ENCODE measurements around the gene GSG1L. TPM values are rescaled to one million over a fixed set of nuclear protein-coding genes. Genes with fewer than 3 reads are reported as not detected.

Gene GSG1L
- total RNA-seq, 5 donors from 2014 or later (not counting 1 experiment from before 2014, with no cell fraction given), result not detected

DNA sequence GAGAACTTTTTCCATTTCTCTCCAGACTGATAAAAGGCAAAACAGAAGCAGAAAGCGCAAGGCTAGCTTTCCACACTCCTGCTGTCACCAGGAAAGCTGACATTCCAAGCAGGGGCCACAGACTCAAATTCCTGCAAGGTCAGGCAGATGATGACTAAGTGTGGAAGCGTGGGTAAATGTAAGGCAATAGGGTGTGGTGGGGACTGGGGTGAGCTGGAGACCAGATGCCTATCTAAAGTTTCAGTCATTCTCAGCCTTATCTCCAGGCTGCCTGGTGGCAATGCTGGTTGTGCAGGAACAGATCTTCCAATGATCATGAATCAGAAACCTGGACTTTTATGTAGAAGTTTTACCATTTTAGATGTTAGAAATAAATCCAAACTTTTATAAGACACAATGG lies 224.1 kb downstream of the GSG1L start:
- Mint-ChIP-seq H3K27me3 (peaks cover 32 to 37% of the 10 kb centered on the region in 2 donors), H3K27ac (no peak overlapping the region), H3K4me1 (no peaks in the 10 kb centered on the region), H3K4me3 (no peak overlapping the region), H3K9me3 (peaks cover 5 to 12% (median 8%) of the 10 kb centered on the region in 3 donors), H3K36me3 (no peaks in the 10 kb centered on the region)
- 83% methylated on average over 2 of the region's 2 CpGs for WGBS (ENCODE audit: insufficient coverage)
- peaks cover 2 to 41% of the 10 kb centered on the region in 2 experiments for H3K27me3 ChIP-seq (replicated peaks in 1 of 2; ENCODE audit: control insufficient read depth in 2 of 2, extremely low read depth in 1 of 2, insufficient read depth in 2 of 2, low read length in 1 of 2)
- H3K36me3 ChIP-seq (ENCODE audit: control insufficient read depth in 2 of 2, extremely low read depth in 1 of 2, insufficient read depth in 1 of 2, low read length in 1 of 2), result no peaks in the 10 kb centered on the region
- ATAC-seq (replicated peaks in 1 of 4) (no peak), DNase-seq (no peak)
- H3K27ac ChIP-seq (ENCODE audit: low read length), result no peak overlapping the region
- H3K9me3 ChIP-seq, result no peaks in the 10 kb centered on the region
- CTCF ChIA-PET, result no interaction called here
- H3K4me1 ChIP-seq (ENCODE audit: control insufficient read depth in 1 of 2, extremely low read depth in 1 of 2, insufficient read depth in 2 of 2, low read length in 2 of 2), result no peaks in the 10 kb centered on the region
- POLR2A ChIA-PET, result no interaction called here
- no peak overlapping the region for H3K4me3 ChIP-seq (ENCODE audit: control insufficient read depth in 1 of 2, extremely low read depth in 1 of 2, low read length in 1 of 2)

DNA sequence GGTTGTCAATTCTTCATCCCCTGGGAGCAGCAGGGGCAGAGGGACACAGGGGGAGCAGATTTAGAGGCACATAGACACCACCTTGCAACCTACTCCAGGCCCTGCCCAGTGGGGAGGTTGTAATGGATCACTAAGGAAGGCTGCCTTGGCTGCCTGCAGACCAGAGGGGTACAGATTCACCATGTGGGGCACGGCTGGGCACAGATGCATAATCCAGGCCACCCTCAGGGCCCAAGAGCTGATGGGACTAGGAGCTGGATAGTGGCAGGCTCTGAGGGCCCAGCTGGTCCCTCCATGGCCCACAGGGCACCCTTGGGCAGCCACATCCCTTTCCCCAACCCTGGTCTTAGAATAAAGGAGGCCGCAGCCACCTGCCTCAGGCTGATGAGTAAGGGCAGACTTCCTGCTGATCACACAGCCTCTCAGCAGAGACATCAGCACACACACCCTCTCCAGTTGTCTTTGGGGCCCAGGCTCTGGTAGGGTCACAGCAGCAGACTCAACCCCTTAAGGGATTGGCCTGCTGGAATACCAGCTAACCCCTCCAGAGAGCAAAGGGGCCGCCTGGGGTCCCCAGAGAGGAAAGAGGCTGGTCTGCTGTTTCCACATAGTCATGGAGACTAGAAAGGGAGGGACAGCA lies 224.9 kb downstream of the GSG1L start:
- Mint-ChIP-seq H3K4me3 (no peak overlapping the region), H3K9me3 (peaks cover 5 to 12% (median 8%) of the 10 kb centered on the region in 3 donors), H3K36me3 (no peaks in the 10 kb centered on the region), H3K27ac (no peak overlapping the region), H3K27me3 (peaks cover 32 to 37% of the 10 kb centered on the region in 2 donors), H3K4me1 (no peaks in the 10 kb centered on the region)
- WGBS (ENCODE audit: insufficient coverage), result 100% methylated on average over 1 of the region's 3 CpGs
- Histone ChIP-seq H3K27me3 (replicated peaks in 1 of 2; ENCODE audit: control insufficient read depth in 2 of 2, extremely low read depth in 1 of 2, insufficient read depth in 2 of 2, low read length in 1 of 2) (peaks cover 2 to 41% of the 10 kb centered on the region in 2 experiments), H3K4me3 (ENCODE audit: control insufficient read depth in 1 of 2, extremely low read depth in 1 of 2, low read length in 1 of 2) (no peak overlapping the region), H3K4me1 (ENCODE audit: control insufficient read depth in 1 of 2, extremely low read depth in 1 of 2, insufficient read depth in 2 of 2, low read length in 2 of 2) (no peaks in the 10 kb centered on the region), H3K9me3 (no peaks in the 10 kb centered on the region), H3K27ac (ENCODE audit: low read length) (no peak overlapping the region), H3K36me3 (ENCODE audit: control insufficient read depth in 2 of 2, extremely low read depth in 1 of 2, insufficient read depth in 1 of 2, low read length in 1 of 2) (no peaks in the 10 kb centered on the region)
- ChIA-PET CTCF (no interaction called here), POLR2A (no interaction called here)
- DNase-seq, result no peak
- ATAC-seq (replicated peaks in 1 of 4), result no peak

DNA sequence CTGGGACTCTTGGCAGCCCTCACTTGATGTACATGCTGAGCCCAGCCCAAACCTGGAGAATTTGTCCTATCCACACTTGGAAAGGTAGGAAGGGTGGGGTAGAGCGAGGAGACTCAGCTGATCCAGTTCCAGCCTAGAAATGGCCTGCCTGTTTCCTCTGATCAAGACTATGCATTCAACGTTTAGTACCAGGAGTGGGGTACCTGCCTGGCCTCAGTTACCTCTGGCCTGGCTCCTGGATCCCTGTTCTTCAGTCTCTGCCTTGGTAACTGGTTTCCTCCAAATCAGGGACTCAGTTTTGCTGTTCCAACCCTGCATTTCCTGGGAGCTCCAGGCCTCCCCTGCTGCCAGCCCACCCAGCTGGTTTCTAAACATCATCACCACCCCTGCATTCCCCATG lies 233.5 kb downstream of the GSG1L start:
- Histone ChIP-seq H3K4me3 (ENCODE audit: control insufficient read depth in 1 of 2, extremely low read depth in 1 of 2, low read length in 1 of 2) (no peak overlapping the region), H3K27ac (ENCODE audit: low read length) (no peak overlapping the region), H3K27me3 (replicated peaks in 1 of 2; ENCODE audit: control insufficient read depth in 2 of 2, extremely low read depth in 1 of 2, insufficient read depth in 2 of 2, low read length in 1 of 2) (peaks cover 0 to 9% of the 10 kb centered on the region in 2 experiments), H3K9me3 (no peaks in the 10 kb centered on the region), H3K4me1 (ENCODE audit: control insufficient read depth in 1 of 2, extremely low read depth in 1 of 2, insufficient read depth in 2 of 2, low read length in 2 of 2) (no peaks in the 10 kb centered on the region), H3K36me3 (ENCODE audit: control insufficient read depth in 2 of 2, extremely low read depth in 1 of 2, insufficient read depth in 1 of 2, low read length in 1 of 2) (no peaks in the 10 kb centered on the region)
- Mint-ChIP-seq H3K27ac (no peak overlapping the region), H3K4me3 (no peak overlapping the region), H3K9me3 (peaks cover 8 to 18% (median 16%) of the 10 kb centered on the region in 3 donors), H3K27me3 (peaks cover 6% of the 10 kb centered on the region in 2 donors), H3K36me3 (no peaks in the 10 kb centered on the region), H3K4me1 (no peaks in the 10 kb centered on the region)
- ChIA-PET POLR2A (no interaction called here), CTCF (no interaction called here)
- no peak for ATAC-seq (replicated peaks in 1 of 4)
- no peak for DNase-seq
- 40% methylated on average over 2 of the region's 2 CpGs for WGBS (ENCODE audit: insufficient coverage)

DNA sequence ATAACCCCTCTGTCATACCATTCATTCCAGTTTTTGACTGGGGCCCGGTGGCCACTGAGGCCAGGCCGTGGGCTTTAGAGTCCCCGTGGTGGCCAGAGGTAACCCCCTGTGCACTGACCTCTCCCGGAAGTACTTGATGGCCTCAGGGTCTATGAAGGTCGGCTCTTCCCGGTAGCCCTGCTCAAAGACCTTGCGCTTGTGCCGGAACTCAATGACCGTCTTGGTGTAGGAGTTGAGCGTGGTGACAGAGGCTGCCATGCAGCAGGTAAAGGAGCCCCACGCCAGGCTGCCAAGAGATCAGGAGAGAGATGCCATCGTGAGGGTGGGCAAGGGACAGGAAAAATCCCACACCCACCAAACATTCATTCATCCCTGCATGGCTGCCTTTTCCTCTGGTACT lies 234.8 kb downstream of the GSG1L start:
- H3K27ac Mint-ChIP-seq, result no peak overlapping the region
- H3K27me3 Mint-ChIP-seq, result peaks cover 6 to 10% of the 10 kb centered on the region in 2 donors
- peaks cover 0 to 17% of the 10 kb centered on the region in 2 experiments for H3K27me3 ChIP-seq (replicated peaks in 1 of 2; ENCODE audit: control insufficient read depth in 2 of 2, extremely low read depth in 1 of 2, insufficient read depth in 2 of 2, low read length in 1 of 2)
- 93% methylated on average over 5 of the region's 12 CpGs for WGBS (ENCODE audit: insufficient coverage)
- H3K36me3 ChIP-seq (ENCODE audit: control insufficient read depth in 2 of 2, extremely low read depth in 1 of 2, insufficient read depth in 1 of 2, low read length in 1 of 2), result no peaks in the 10 kb centered on the region
- no peak overlapping the region for H3K4me3 Mint-ChIP-seq
- POLR2A ChIA-PET, result no interaction called here
- no peaks in the 10 kb centered on the region for H3K9me3 ChIP-seq
- H3K27ac ChIP-seq (ENCODE audit: low read length), result no peak overlapping the region
- H3K36me3 Mint-ChIP-seq, result no peaks in the 10 kb centered on the region
- no peaks in the 10 kb centered on the region for H3K4me1 ChIP-seq (ENCODE audit: control insufficient read depth in 1 of 2, extremely low read depth in 1 of 2, insufficient read depth in 2 of 2, low read length in 2 of 2)
- H3K4me3 ChIP-seq (ENCODE audit: control insufficient read depth in 1 of 2, extremely low read depth in 1 of 2, low read length in 1 of 2), result no peak overlapping the region
- no peak for ATAC-seq (replicated peaks in 1 of 4)
- CTCF ChIA-PET, result no interaction called here
- H3K4me1 Mint-ChIP-seq, result no peaks in the 10 kb centered on the region
- peaks cover 8 to 18% (median 16%) of the 10 kb centered on the region in 3 donors for H3K9me3 Mint-ChIP-seq
- DNase-seq, result no peak

DNA sequence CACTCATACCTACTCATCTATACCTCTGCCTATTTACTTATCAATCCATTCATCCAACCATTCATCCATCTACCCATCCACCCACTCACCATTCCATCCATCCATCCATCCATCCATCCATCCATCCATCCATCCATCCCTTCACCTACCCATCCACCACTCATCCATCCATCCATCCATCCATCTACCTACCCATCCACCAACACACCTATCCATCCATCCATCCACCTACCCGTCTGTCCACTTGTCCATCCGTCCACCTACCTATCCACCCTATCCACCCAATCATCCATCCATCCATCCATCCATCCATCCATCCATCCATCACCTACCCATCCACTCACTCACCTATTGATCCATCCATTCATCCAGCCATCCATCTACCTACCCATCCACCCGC lies 235.7 kb downstream of the GSG1L start:
- CTCF ChIA-PET, result no interaction called here
- no peak overlapping the region for H3K4me3 ChIP-seq (ENCODE audit: control insufficient read depth in 1 of 2, extremely low read depth in 1 of 2, low read length in 1 of 2)
- H3K9me3 ChIP-seq, result no peaks in the 10 kb centered on the region
- ATAC-seq (replicated peaks in 1 of 4), result no peak
- H3K27ac Mint-ChIP-seq, result no peak overlapping the region
- no peaks in the 10 kb centered on the region for H3K36me3 ChIP-seq (ENCODE audit: control insufficient read depth in 2 of 2, extremely low read depth in 1 of 2, insufficient read depth in 1 of 2, low read length in 1 of 2)
- H3K27ac ChIP-seq (ENCODE audit: low read length), result no peak overlapping the region
- H3K4me3 Mint-ChIP-seq, result no peak overlapping the region
- no peaks in the 10 kb centered on the region for H3K36me3 Mint-ChIP-seq
- WGBS (ENCODE audit: insufficient coverage), result 89% methylated on average over 3 of the region's 3 CpGs
- H3K4me1 ChIP-seq (ENCODE audit: control insufficient read depth in 1 of 2, extremely low read depth in 1 of 2, insufficient read depth in 2 of 2, low read length in 2 of 2), result no peaks in the 10 kb centered on the region
- DNase-seq, result no peak
- no peaks in the 10 kb centered on the region for H3K4me1 Mint-ChIP-seq
- H3K9me3 Mint-ChIP-seq, result peaks cover 8 to 18% (median 16%) of the 10 kb centered on the region in 3 donors
- peaks cover 0 to 17% of the 10 kb centered on the region in 2 experiments for H3K27me3 ChIP-seq (replicated peaks in 1 of 2; ENCODE audit: control insufficient read depth in 2 of 2, extremely low read depth in 1 of 2, insufficient read depth in 2 of 2, low read length in 1 of 2)
- H3K27me3 Mint-ChIP-seq, result peaks cover 6 to 15% of the 10 kb centered on the region in 2 donors
- POLR2A ChIA-PET, result no interaction called here

DNA sequence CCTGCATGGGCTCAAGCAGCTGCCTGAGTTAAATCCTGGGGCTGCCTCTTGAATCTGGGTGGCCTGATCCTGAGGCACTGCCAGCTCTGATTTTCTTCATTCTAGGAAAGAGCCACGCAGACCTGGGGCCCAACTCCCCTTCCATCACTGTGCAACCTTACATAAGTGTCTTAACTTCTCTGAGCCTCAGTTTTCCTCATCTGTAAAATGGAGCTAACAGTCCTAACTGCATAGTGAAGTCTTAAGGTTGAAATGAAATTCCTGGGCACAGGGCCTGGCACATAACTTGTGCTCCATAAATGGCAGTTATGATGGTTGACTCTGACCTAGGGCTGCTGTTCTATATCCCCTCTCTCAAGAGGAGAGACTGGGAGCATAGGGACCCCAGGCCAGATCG lies 236.6 kb downstream of the GSG1L start:
- Histone ChIP-seq H3K4me1 (ENCODE audit: control insufficient read depth in 1 of 2, extremely low read depth in 1 of 2, insufficient read depth in 2 of 2, low read length in 2 of 2) (no peaks in the 10 kb centered on the region), H3K9me3 (no peaks in the 10 kb centered on the region), H3K4me3 (ENCODE audit: control insufficient read depth in 1 of 2, extremely low read depth in 1 of 2, low read length in 1 of 2) (no peak overlapping the region), H3K27ac (ENCODE audit: low read length) (no peak overlapping the region), H3K36me3 (ENCODE audit: control insufficient read depth in 2 of 2, extremely low read depth in 1 of 2, insufficient read depth in 1 of 2, low read length in 1 of 2) (no peaks in the 10 kb centered on the region), H3K27me3 (replicated peaks in 1 of 2; ENCODE audit: control insufficient read depth in 2 of 2, extremely low read depth in 1 of 2, insufficient read depth in 2 of 2, low read length in 1 of 2) (peaks cover 0 to 17% of the 10 kb centered on the region in 2 experiments)
- DNase-seq, result no peak
- Mint-ChIP-seq H3K36me3 (no peaks in the 10 kb centered on the region), H3K4me1 (no peaks in the 10 kb centered on the region), H3K4me3 (no peak overlapping the region), H3K27me3 (peaks cover 4 to 13% of the 10 kb centered on the region in 2 donors), H3K27ac (no peak overlapping the region), H3K9me3 (peaks cover 8 to 18% (median 16%) of the 10 kb centered on the region in 3 donors)
- no CpG with 5 or more reads among the region's 2 CpGs for WGBS (ENCODE audit: insufficient coverage)
- POLR2A ChIA-PET, result no interaction called here
- CTCF ChIA-PET, result no interaction called here
- ATAC-seq (replicated peaks in 1 of 4), result no peak
